Osteoblast (primary cell): Measurements from ENCODE around the gene EDEM3. TPM values are rescaled to one million over a fixed set of nuclear protein-coding genes. Genes with fewer than 3 reads are reported as not detected.
"Not testable (repeated sequence)": the region's sequence is repeated elsewhere in the genome, so short reads cannot be mapped to it uniquely, and the experiment has no call there.

Experiments
- DNase-seq: peaks from one replicate; pipeline ENCODE4 v3.0.0; 2011; ENCODE audit warnings: low spot score, mixed read lengths; ENCODE audit not compliant: insufficient read length; ENCODE audit errors: missing footprints
- H2AFZ ChIP-seq: 2 replicates; pipeline ENCODE4 v1.6.0; 2011; ENCODE audit warnings: mild to moderate bottlenecking, low read length
- H3K27ac ChIP-seq: 2 replicates; pipeline ENCODE4 v1.5.1; 2011; ENCODE audit warnings: mild to moderate bottlenecking, low read depth, low read length, moderate library complexity
- H3K27me3 ChIP-seq: 2 replicates; pipeline ENCODE4 v1.6.0; 2012; ENCODE audit warnings: mild to moderate bottlenecking, control low read depth, inconsistent platforms, low read length, moderate library complexity; ENCODE audit not compliant: insufficient read depth
- H3K36me3 ChIP-seq: 2 replicates; pipeline ENCODE4 v1.5.1; 2011; ENCODE audit warnings: mild to moderate bottlenecking, low read length, control low read depth, moderate library complexity; ENCODE audit not compliant: insufficient read depth
- H3K4me1 ChIP-seq: 2 replicates; pipeline ENCODE4 v1.5.1; 2011; ENCODE audit warnings: mild to moderate bottlenecking, low read length, control low read depth, moderate library complexity; ENCODE audit not compliant: insufficient read depth
- H3K4me2 ChIP-seq: 2 replicates; pipeline ENCODE4 v1.6.0; 2011; ENCODE audit warnings: mild to moderate bottlenecking, low read length; ENCODE audit not compliant: insufficient read depth
- H3K4me3 ChIP-seq: fragments of 200-600 bp; sonication (generic); 3 replicates; pipeline ENCODE4 v1.5.1; 2012; ENCODE audit warnings: mild to moderate bottlenecking, low read length, inconsistent platforms; ENCODE audit not compliant: insufficient read depth
- H3K79me2 ChIP-seq: 2 replicates; pipeline ENCODE4 v1.6.0; 2012; ENCODE audit warnings: mild to moderate bottlenecking, low read length, control low read depth, inconsistent platforms; ENCODE audit not compliant: insufficient read depth
- H3K9me3 ChIP-seq: 2 replicates; pipeline ENCODE4 v1.5.1; 2011; ENCODE audit warnings: low read depth, low read length, control low read depth
- H4K20me1 ChIP-seq: 2 replicates; pipeline ENCODE4 v1.6.0; 2012; ENCODE audit warnings: mild to moderate bottlenecking, low read length, control low read depth; ENCODE audit not compliant: insufficient read depth
- total RNA-seq: library from RNA; depleted of rRNA; stranded (reverse); fragments of >200 nt; gene quantifications from 2 replicates; pipeline ENCODE4 v1.2.3, GENCODE V29; 2012
- TF ChIP-seq, protein P1 (sequence below): IDR thresholded peaks from 2 replicates; pipeline ENCODE4 v1.5.1; 2011; ENCODE audit warnings: mild to moderate bottlenecking, low read depth, low read length, moderate library complexity; ENCODE audit errors: extremely low read depth

The EDEM3 gene
- total RNA-seq, 1 donor, result 43.1 TPM

- H3K36me3 ChIP-seq, result no peaks in the 10 kb centered on the region
- H3K9me3 ChIP-seq, result no peaks in the 10 kb centered on the region
- H3K4me2 ChIP-seq, result no peak overlapping the region
- no peaks in the 10 kb centered on the region for H3K4me1 ChIP-seq
- peaks cover 5% of the 10 kb centered on the region for H3K27me3 ChIP-seq
- no peak overlapping the region for H3K4me3 ChIP-seq
- H4K20me1 ChIP-seq, result no peaks in the 10 kb centered on the region
- TF ChIP-seq, protein P1, sequence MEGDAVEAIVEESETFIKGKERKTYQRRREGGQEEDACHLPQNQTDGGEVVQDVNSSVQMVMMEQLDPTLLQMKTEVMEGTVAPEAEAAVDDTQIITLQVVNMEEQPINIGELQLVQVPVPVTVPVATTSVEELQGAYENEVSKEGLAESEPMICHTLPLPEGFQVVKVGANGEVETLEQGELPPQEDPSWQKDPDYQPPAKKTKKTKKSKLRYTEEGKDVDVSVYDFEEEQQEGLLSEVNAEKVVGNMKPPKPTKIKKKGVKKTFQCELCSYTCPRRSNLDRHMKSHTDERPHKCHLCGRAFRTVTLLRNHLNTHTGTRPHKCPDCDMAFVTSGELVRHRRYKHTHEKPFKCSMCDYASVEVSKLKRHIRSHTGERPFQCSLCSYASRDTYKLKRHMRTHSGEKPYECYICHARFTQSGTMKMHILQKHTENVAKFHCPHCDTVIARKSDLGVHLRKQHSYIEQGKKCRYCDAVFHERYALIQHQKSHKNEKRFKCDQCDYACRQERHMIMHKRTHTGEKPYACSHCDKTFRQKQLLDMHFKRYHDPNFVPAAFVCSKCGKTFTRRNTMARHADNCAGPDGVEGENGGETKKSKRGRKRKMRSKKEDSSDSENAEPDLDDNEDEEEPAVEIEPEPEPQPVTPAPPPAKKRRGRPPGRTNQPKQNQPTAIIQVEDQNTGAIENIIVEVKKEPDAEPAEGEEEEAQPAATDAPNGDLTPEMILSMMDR, result no peak
- H3K27ac ChIP-seq, result no peak overlapping the region
- no peaks in the 10 kb centered on the region for H3K79me2 ChIP-seq
- no peak overlapping the region for H2AFZ ChIP-seq
- no peak for DNase-seq
Measured at GRCh38 chr1:184769241-184769640, 14.6 kb upstream of the EDEM3 start.

DNA sequence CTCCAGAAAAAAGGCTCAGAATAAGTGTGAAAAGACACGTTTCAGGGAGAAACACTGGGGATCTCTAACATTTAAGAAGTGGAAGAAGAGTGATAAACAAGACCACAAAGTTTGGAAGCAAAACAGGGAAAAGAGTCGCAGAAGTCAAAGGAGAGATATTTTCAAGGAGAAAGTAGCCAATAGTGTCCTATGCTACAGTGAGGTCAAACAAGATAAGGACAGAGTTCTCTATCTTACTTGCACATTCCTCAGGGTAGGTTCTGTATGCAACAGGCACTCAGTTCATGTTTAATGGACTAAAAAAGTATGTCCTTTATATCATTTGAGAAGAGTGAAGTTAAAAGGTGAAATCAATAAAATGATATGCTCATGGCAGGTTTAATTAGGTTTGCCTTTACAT lies 13.8 kb upstream of the EDEM3 start:
- no peak overlapping the region for H3K4me2 ChIP-seq
- H3K4me1 ChIP-seq, result no peaks in the 10 kb centered on the region
- TF ChIP-seq, protein P1, result no peak
- no peaks in the 10 kb centered on the region for H3K36me3 ChIP-seq
- peaks cover 5% of the 10 kb centered on the region for H3K27me3 ChIP-seq
- no peak overlapping the region for H3K27ac ChIP-seq
- H3K9me3 ChIP-seq, result no peaks in the 10 kb centered on the region
- no peak overlapping the region for H2AFZ ChIP-seq
- no peak for DNase-seq
- no peaks in the 10 kb centered on the region for H3K79me2 ChIP-seq
- no peak overlapping the region for H3K4me3 ChIP-seq
- H4K20me1 ChIP-seq, result no peaks in the 10 kb centered on the region

GRCh38 chr1:184767591-184767990 lies 12.9 kb upstream of the EDEM3 start:
- H3K27me3 ChIP-seq, result peaks cover 5% of the 10 kb centered on the region
- H3K36me3 ChIP-seq, result no peaks in the 10 kb centered on the region
- TF ChIP-seq, protein P1, result no peak
- H3K4me1 ChIP-seq, result no peaks in the 10 kb centered on the region
- no peak overlapping the region for H3K27ac ChIP-seq
- H3K4me3 ChIP-seq, result no peak overlapping the region
- DNase-seq, result no peak
- no peaks in the 10 kb centered on the region for H4K20me1 ChIP-seq
- no peak overlapping the region for H3K4me2 ChIP-seq
- no peak overlapping the region for H2AFZ ChIP-seq
- H3K9me3 ChIP-seq, result no peaks in the 10 kb centered on the region
- H3K79me2 ChIP-seq, result no peaks in the 10 kb centered on the region

GRCh38 chr1:184764483-184764882 lies 9.8 kb upstream of the EDEM3 start:
- H3K27me3 ChIP-seq, result peaks cover 5% of the 10 kb centered on the region
- H3K4me3 ChIP-seq, result no peak overlapping the region
- TF ChIP-seq, protein P1, result no peak
- no peak for DNase-seq
- no peak overlapping the region for H2AFZ ChIP-seq
- no peak overlapping the region for H3K4me2 ChIP-seq
- H4K20me1 ChIP-seq, result no peaks in the 10 kb centered on the region
- no peaks in the 10 kb centered on the region for H3K9me3 ChIP-seq
- no peaks in the 10 kb centered on the region for H3K79me2 ChIP-seq
- no peaks in the 10 kb centered on the region for H3K36me3 ChIP-seq
- no peak overlapping the region for H3K27ac ChIP-seq
- H3K4me1 ChIP-seq, result no peaks in the 10 kb centered on the region

DNA sequence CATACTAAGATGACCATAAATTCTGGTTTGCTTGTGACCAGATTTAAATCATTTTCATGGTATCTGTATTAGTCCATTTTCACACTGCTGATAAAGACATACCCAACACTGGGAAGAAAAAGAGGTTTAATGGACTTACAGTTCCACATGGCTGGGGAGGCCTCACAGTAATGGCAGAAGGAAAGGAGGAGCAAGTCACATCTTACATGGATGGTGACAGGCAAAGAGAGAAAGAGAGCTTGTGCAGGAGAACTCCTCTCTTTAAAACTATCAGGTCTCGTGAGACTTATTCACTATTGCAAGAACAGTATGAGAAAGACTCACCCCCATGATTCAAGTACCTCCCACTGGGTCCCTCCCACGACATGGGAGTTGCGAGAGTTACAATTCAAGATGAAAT lies 8.9 kb upstream of the EDEM3 start:
- H3K27me3 ChIP-seq, DNase-seq, H3K4me3 ChIP-seq, H3K27ac ChIP-seq, H3K36me3 ChIP-seq, H2AFZ ChIP-seq, H3K9me3 ChIP-seq, H3K79me2 ChIP-seq, H3K4me1 ChIP-seq, H4K20me1 ChIP-seq, H3K4me2 ChIP-seq: not testable (repeated sequence)
